HG02885 (cell line): ENCODE results near the gene SAAL1.

Source experiments
- ATAC-seq: cut with Tn5 transposase; IDR thresholded peaks from one replicate; pipeline ENCODE4 v1.9.1; 2021; ENCODE audit warnings: mild to moderate bottlenecking; ENCODE audit not compliant: unreplicated experiment, poor library complexity

The SAAL1 gene

DNA sequence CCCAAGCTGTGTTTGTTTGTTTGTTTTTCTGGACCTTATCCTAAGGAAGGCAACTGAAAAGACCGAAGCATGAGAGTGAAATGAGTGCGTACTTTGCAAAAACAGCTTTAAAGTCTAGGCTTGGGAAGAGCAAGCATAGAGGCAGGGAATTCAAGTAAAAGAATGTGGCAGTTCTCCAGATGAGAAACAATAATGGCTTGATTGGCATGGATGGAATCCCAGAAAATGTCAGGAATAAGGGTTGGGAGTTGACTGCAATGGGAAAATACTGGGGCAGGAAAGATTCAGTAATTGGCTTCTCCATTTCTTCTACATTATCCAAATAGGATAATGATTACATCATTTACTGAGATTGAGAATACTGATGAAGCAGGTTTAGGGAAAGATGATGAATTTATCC is 17.5 kb downstream of the SAAL1 start:
- no peak for ATAC-seq

DNA sequence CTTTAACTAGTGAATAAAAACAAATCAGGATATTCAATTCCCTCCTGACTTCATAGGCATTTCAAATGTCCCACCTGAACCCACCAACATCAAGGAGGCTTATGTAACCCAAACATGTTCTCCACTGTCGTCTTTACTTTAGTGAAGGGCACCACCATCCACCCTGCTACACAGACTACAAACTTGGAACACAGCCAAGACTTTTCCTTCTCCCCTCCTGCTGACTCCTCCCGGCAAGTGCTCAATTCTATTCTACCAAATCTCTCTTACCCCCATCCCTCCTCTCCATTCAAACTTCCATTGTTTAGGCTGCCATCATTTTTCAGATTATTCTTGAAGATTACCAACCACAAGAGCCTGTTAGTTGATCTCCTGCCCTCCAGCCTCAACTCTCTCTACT is 24.3 kb downstream of the SAAL1 start:
- ATAC-seq: no peak

DNA sequence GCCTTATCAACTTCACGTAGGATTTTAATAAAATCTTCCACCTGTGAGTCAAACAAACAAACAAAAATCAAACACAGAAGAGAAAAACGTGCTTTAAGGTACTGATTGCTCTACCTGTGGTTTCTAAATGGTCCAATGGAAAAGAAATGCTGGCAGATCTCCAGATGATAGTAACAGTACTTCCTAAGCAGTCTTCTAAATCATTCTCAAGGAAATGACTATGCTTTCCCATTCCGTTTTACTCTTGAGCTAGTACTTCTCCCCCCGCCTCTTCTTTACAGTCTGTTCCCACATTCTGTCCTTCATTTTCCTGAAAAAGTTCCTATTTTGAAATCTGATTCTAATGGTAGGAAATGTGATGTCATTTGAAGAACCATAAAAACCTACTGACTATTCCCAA is 25.4 kb downstream of the SAAL1 start:
- no peak for ATAC-seq

DNA sequence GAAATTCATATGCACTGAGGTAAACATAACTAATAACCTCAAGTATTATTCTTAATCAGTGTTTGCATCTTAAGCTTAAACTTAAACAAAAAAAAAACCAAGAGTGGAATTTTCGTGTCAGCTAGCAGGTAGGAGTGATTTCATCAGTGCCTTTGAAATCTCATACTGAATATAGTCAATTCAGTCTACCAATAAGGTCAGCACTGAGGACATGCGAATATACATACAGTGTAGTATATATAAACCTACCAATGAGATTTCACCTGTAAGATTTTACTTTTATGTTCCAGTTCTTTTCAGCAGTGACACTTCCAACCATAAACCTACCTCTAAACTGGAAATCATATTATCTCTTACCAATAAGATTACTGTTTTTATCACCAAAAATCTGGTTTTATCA is 27.0 kb downstream of the SAAL1 start:
- no peak for ATAC-seq

DNA sequence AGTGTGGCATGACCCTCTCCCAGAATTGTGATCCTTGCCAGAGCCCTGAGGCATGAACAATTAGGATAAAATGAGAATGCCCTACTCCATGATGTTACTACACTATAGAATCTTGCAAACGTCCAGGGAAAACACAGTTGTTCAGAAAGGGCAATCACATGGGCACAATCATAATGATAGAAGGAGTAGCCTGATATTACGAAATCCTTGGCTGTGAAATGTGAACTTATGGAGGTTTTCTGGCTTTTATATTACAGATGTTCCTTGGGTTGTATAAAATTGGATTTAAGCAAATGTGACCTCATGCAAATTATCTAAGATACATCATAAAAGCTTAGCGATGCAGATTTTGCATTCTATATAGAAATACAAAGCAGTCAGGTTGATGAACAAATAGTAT is 30.4 kb downstream of the SAAL1 start:
- ATAC-seq: no peak

DNA sequence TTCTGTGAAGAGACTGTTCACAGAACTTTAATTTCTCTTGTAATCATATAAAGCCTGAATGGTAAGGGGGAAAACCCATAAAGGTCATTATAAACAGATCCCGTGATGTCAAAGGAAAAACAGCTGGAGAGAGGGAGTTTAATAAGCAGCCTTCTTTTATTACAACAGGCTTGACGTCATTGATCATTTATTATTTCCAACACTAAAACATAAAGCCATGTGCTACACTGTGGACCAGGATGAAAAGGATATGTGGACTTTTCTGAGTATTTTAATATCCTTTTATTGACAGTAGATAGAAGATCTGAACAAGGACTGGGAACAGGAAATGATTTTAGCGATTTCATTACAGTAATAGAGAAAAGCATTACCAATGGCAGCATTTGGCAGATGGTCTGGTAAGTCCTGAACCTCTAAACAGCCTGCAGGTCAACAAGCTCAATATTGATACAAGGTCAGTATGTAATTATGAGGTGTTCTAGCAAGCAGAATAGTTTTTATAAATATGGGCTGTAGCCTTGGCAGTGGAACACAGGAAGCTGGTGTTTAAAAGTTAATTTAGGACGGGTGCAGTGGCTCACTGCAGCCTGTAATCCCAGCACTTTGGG is 34.7 kb downstream of the SAAL1 start:
- ATAC-seq: no peak

DNA sequence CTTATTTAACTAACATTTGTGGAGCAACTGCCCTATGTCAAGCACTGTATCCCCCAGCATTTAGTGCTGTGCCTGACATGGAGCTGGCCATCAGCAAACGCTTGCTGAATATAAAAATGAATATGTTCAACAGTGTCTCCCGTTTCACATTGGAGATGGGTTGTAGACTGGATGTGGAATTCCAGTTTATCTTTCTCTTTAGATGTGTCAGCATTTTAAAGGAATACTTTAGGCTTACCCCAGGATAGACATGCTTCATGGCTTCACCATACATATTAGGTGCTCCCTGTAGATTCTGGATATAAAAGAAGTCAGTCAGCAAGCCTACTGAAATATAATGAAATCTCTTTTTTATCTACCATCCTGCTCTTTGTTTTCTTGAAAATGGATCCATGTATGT is 38.5 kb downstream of the SAAL1 start:
- ATAC-seq: no peak

DNA sequence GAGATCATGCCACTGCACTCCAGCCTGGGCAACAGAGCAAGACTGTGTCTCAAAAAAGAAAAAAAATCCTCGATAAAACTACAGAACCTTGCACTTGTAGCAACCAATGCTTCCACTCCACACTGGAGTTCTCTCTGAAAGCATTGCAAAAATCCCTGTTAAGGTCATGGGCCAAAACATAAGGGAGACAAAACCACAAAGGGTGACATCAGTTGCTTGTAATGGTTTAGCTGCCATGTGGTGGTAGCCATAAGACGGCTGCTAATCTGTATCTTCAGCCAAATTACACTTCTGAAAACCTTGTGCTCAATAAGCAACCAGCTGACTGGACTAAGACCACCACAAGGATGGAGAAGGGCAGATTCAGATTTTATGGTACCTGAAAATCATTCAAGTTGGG is 39.3 kb downstream of the SAAL1 start:
- ATAC-seq: no peak

DNA sequence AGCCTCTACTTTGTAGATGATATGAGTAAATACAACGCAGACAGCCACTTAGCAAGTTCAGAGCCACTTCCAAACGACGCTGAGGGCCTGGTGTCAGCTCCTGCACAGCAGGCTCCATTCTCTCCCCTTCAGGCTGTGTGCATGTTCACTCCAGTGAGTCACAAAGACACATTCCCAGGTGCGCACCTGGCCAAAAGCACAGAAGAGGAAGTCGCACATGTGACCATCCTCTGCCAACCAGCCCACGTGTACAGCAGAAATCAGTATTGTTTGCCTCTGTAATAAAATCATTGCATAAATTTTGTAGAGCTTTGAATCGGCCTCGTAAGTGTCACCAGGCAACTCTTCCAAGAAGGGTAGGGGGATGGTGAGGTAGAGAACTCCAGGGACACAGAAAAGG is 40.3 kb downstream of the SAAL1 start:
- no peak for ATAC-seq

DNA sequence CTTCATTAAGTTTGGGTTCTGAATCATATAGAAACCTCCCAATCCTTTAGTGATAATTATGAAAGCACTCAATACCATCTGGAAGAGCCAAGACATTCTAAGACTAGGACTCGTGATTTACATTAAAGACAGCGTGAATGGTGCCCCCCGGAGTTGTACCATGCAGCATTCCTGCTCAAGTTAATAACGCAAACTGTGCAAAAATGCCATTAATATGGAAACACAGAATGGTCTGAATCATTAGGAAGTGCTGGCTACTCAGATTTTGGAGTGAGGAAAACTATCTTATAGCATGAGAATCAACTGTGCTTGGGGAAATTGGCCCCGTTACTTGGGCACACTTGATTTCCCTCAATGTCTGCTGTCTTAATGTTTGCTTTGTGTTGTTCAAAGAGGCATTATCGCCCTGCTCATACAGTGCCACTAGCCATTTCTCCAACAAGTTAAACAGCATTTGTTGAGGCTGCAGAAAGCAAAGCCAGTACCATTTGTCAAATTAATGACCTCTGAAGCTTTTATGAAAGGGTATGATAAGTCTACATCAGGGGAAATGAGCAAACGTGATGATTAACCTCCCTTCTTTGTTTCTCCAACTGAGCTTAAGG is 41.3 kb downstream of the SAAL1 start:
- ATAC-seq: no peak

DNA sequence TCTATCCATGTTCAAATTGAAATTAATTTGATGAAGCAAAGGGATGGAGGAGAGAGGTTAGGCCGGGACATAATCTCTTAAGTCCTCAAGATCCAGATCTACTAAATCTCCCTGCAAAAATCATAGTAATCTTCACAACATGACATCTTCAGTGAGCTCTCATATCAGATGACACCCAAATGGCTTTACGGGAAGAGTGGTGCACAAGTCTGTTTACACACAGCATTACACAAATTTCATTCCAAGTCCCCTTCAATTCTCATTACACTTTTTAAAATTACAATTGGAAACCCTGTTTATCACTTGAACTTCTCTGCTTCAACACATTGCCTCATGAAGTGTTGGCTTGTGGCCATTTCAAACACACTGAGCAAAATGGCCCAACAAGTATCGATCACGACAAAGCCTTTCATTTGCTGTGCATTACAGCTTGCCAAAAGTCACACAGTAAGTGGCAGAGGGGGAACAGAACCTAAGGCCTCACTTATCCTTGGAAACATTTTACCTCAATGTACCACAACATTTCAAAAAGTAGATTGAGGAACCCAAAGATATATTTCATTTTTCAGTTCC is 41.9 kb downstream of the SAAL1 start:
- no peak for ATAC-seq

DNA sequence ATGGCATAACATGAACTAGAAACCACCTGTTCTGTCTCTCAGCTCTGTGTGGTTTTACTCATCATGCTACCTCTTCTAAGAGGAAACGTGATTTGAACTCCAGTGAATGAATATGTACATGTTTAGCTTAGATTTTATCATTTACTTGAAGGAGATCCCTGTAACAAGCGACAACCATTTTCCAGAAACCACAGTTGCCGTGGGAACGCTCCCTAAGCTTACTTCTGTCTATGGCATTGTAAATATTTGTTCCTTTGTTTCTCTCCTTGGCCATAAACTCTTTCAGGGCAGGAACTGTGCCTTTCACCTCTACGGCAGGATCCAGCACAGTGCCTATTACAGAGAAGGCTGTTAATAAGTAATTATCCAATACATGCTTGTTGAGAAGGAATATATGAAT is 42.8 kb downstream of the SAAL1 start:
- no peak for ATAC-seq

DNA sequence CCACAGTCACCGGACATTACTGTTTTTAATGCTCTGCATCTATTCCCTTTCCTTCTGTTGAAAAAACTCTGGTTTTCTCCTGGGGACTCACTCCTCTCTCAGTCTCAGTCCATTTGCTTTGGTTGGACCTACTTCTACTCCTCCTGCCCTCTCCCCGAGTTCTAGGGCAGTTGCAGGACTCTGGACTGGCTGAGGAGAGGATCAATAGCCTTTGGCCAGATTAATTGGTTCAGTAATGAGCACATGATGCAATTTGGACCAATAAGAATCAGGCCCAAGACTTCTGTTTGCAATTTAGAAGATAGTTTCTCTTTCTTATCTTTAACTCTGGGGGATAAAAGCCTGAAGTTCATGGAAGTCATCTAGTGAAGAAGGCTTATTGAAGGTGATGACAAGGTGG is 44.5 kb downstream of the SAAL1 start:
- ATAC-seq: no peak

DNA sequence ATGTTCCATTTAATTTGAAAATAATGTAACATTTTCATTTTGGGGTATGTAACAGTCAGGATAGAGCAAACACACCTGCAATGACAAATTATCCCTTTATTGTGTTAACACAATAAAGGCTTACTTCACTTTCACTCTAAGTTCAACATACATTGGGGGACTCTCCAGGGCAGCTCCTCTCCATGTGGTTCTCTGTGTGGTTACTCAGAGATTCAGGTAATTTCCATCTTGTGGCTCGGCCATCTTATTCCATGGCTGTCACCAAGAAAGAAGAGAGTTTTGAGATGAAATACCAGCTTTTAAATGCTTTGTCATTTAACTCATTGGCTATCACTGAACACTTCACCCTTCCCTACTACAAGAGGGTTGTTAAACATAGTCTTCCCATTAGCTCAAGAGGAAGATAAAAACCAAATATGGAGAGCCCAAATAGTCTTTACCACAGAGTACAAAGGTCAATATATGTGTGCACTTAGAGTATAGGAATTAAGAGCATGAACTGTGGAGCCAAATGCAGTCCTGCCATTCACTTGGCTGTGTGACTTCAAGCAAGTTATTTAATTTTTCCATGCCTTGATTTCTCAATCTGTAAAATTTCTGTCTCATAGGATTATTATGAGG is 49.2 kb downstream of the SAAL1 start:
- ATAC-seq: no peak

DNA sequence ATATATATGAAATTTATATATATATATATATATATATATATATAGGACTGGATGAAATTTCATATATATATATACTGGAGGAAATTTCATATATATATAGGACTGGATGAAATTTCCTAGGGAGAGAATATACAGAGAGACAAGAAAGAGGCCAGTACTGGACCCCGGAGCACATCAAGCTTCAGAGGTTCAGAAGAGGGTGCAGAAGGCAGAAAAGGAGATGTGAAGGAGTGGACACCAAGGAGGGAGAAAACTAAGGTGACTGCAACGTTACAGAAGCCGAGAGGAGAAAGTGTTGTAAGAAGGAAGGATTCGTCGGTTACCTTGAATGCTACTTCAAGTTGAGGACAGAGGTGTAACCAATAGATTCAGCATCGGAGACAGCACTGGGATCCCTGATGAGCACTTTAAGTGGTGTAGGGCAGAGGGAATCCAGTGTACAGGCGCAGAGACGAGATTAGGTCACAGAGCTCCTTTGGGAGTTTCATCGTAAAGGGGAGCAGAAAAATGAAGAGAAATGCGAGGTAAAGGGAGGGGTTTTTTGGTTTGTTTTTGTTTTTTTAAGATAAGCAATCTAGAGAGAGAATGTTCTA is 51.3 kb downstream of the SAAL1 start:
- ATAC-seq: no peak

DNA sequence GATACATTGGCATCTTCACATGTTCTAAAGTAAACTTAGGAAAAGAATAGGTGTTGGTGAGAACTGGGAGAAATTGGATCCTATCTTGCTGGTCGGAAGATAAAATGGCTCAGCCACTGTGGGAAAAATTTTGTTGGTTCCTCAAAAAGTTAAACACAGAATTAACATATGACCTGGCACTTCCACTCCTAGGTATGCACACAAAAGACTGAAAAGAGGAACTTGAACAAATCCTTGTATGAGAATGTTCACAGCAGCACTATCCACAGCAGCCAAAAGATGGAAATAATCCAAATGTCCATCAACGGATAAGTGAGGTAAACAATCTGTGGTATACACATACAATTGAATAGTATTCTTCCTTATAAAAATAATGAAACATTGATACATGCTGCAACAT is 55.0 kb downstream of the SAAL1 start:
- no peak for ATAC-seq

DNA sequence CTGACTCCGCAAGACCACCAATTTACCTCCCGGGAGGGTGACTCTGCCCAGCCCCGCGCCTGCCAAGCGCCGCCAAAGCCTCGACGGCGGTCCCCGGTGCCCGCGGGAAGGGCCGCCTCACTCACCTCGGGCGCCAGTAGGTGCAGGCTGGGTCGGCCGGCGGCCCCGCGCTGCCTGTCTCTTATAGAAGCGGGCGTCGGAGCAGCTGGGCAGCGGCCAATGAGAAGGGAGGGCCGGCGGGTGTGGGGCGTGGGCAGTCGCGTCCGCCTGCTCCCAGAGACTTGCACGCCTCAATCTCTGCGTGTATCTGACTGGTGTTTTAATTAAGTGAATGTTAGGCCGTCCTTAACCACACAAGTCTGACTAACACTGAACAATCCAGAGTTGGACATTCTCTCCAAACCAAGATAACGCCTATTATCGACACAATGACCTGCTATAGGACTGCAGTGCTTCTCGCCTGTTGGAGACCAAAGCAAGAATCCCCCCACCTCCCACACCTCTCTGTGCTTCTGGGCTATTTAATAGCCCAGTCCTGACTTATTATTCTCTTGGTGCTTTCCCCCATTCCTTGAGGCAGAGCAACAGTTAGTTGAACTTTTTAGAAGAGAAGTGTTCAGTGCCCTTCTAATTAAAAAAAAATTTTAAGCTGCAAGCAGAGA is 59.6 kb downstream of the SAAL1 start, which contains the start of gene TPH1:
TPH1 (minus strand) TSS at position 154 of the 662 bp plus-strand sequence. CDS start 5,507 bp downstream, outside the sequence.
- no peak for ATAC-seq

DNA sequence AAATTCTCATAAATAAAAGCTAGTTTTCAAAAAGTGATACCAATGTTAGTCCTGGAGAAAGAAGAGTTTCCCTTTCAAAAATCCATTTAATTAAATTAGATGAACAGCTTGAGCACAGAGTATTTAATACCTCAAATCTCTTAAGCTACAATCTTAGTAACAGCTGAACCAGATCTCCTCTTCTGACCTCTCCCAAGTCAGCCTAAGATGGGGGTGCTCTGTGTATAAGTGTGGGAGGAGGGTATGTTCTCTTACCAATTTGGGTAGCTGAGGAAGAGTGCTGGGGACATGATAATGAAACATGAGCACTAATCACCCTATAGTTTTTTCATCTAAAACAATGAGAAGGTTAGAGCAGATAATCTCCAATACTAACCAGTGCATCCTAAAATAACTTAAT is 69.4 kb downstream of the SAAL1 start:
- no peak for ATAC-seq
